ENCODE measurements around the gene CCDC61.

CCDC61 gene

GRCh38 chr19:46015687-46016425 is 20.6 kb downstream of the CCDC61 start:
- no peak for DNase-seq (ENCODE audit: low read depth in 2 of 2)

- peak; percentile 51 to 78 for DNase-seq (ENCODE audit: low read depth in 2 of 2)
Observed at GRCh38 chr19:46016426-46017094, 21.3 kb downstream of the CCDC61 start.

GRCh38 chr19:46017095-46017429 is 21.8 kb downstream of the CCDC61 start:
- DNase-seq (ENCODE audit: low read depth in 2 of 2), result no peak

- no peak for DNase-seq (ENCODE audit: low read depth in 2 of 2)
Observed at GRCh38 chr19:46017874-46018675, 22.8 kb downstream of the CCDC61 start.

GRCh38 chr19:46018729-46019251 is 23.5 kb downstream of the CCDC61 start:
- DNase-seq (ENCODE audit: low read depth in 2 of 2), result no peak

- DNase-seq (ENCODE audit: low read depth in 2 of 2), result no peak
Observed at GRCh38 chr19:46019270-46019669, 24.0 kb downstream of the CCDC61 start.

GRCh38 chr19:46020819-46021125 is 25.5 kb downstream of the CCDC61 start:
- DNase-seq (ENCODE audit: low read depth in 2 of 2), result no peak

GRCh38 chr19:46021531-46022041 is 26.3 kb downstream of the CCDC61 start:
- no peak for DNase-seq (ENCODE audit: low read depth in 2 of 2)

GRCh38 chr19:46022061-46022430 is 26.8 kb downstream of the CCDC61 start:
- no peak for DNase-seq (ENCODE audit: low read depth in 2 of 2)

- no peak for DNase-seq (ENCODE audit: low read depth in 2 of 2)
Observed at GRCh38 chr19:46022431-46023310, 27.4 kb downstream of the CCDC61 start, which contains the start of gene PGLYRP1. PGLYRP1 (minus strand) TSS chr19:46023053; CDS start chr19:46023021, 32 bp downstream.

- no peak for DNase-seq (ENCODE audit: low read depth in 2 of 2)
Observed at GRCh38 chr19:46023311-46023779, 28.1 kb downstream of the CCDC61 start.

- no peak for DNase-seq (ENCODE audit: low read depth in 2 of 2)
Observed at GRCh38 chr19:46025835-46026234, 30.6 kb downstream of the CCDC61 start.

- no peak for DNase-seq (ENCODE audit: low read depth in 2 of 2)
Observed at GRCh38 chr19:46030812-46031550, 35.7 kb downstream of the CCDC61 start.

- no peak for DNase-seq (ENCODE audit: low read depth in 2 of 2)
Observed at GRCh38 chr19:46031781-46032596, 36.7 kb downstream of the CCDC61 start.

GRCh38 chr19:46032597-46033025 is 37.3 kb downstream of the CCDC61 start:
- DNase-seq (ENCODE audit: low read depth in 2 of 2), result no peak

GRCh38 chr19:46033401-46033800 is 38.1 kb downstream of the CCDC61 start:
- DNase-seq (ENCODE audit: low read depth in 2 of 2), result no peak

GRCh38 chr19:46035546-46035945 is 40.3 kb downstream of the CCDC61 start:
- no peak for DNase-seq (ENCODE audit: low read depth in 2 of 2)

- DNase-seq (ENCODE audit: low read depth in 2 of 2), result no peak
Observed at GRCh38 chr19:46035986-46036743, 40.9 kb downstream of the CCDC61 start.

- DNase-seq (ENCODE audit: low read depth in 2 of 2), result no peak
Observed at GRCh38 chr19:46036744-46037128, 41.5 kb downstream of the CCDC61 start.
